Thyroid gland (tissue), 4 donors: ENCODE results near the gene PCDH1.

Source experiments
- CTCF ChIP-seq, 6 experiments: fragments of 200-600 bp in 3 of 6; fragments of 450-650 bp in 3 of 6; sonication (generic) in 3 of 6; IDR thresholded peaks; one replicate each; pipeline ENCODE4 v1.5.1; 2016 to 2019; ENCODE audit warnings: antibody characterized with exemption in 6 of 6, mild to moderate bottlenecking in 2 of 6, inconsistent platforms in 1 of 6, moderate library complexity in 1 of 6
- POLR2A ChIP-seq, 2 donors: fragments of 450-650 bp; IDR thresholded peaks; one replicate each; pipeline ENCODE4 v1.6.1; 2017; ENCODE audit warnings: antibody characterized with exemption in 2 of 2, mild to moderate bottlenecking in 2 of 2, moderate library complexity in 1 of 2

GRCh38 chr5:141835928-141836670 is 42.1 kb downstream of the PCDH1 start:
- TF ChIP-seq CTCF (IDR thresholded peaks at IDR 0.05): no peak
- TF ChIP-seq POLR2A (IDR thresholded peaks at IDR 0.05): no peak
